K562 (cell line): ENCODE results near the gene PLEKHA5. TPM values are rescaled to one million over a fixed set of nuclear protein-coding genes. Genes with fewer than 3 reads are reported as not detected.
A peak's percentile ranks its signal among the peaks of the same experiment; 100 is the strongest.

ENCODE experiments used
- ATAC-seq: fragments of 200-7000 bp; cut with Tn5 transposase; 3 replicates; pipeline ENCODE4 v1.9.1; 2020; ENCODE audit warnings: moderate library complexity
- BruUV-seq: library from RNA; stranded (reverse); fragments of 400-500 nt; replicated peaks from 2 replicates; lab custom pipeline; 2021; lab: Mats Ljungman, UMichigan
- CTCF ChIA-PET: fragments of 300-600 bp; formaldehyde crosslinking; extraction: SDS; loops from one replicate; lab custom pipeline; 2021; ENCODE audit warnings: low intra/inter-chr PET ratio; lab: Yijun Ruan, JAX
- POLR2A ChIA-PET: fragments of 300-600, 350-650 bp; sonication (Branson Sonifier 250); formaldehyde crosslinking; extraction: SDS; loops from one replicate; lab custom pipeline; 2021; ENCODE audit warnings: antibody characterized with exemption, inconsistent platforms; lab: Yijun Ruan, JAX
- DNase-seq, 4 experiments: peaks; one replicate each; pipeline versions ENCODE4 v3.0.0 to v3.0.0-alpha.2; 2011 to 2018; ENCODE audit warnings: low spot score in 3 of 4, mixed read lengths in 3 of 4; ENCODE audit errors: extremely low read depth in 1 of 4
- FAIRE-seq: peaks from 2 replicates; lab custom pipeline; 2011; peaks lifted over from hg19 to GRCh38; lab: Jason Lieb, UNC
- H2AFZ ChIP-seq: 2 replicates; pipeline ENCODE4 v1.6.0; 2011; ENCODE audit warnings: low read depth, low read length, control low read depth, inconsistent platforms
- H3K27ac ChIP-seq: fragments of 200-600 bp; 3 replicates; pipeline ENCODE4 v1.8.0; 2011; ENCODE audit warnings: low read depth, mild to moderate bottlenecking, control low read depth, inconsistent platforms, low read length, moderate library complexity, mixed read lengths; ENCODE audit errors: extremely low read depth
- H3K27me3 ChIP-seq, 2 experiments: fragments of 300-600 bp in 1 of 2; 2 replicates in 1 of 2; 3 replicates in 1 of 2; pipeline versions ENCODE4 v1.6.0 to v1.8.0; 2011; ENCODE audit warnings: inconsistent platforms in 2 of 2, low read length in 2 of 2, mild to moderate bottlenecking in 1 of 2, mixed read lengths in 1 of 2, moderate library complexity in 1 of 2; ENCODE audit not compliant: control insufficient read depth in 2 of 2, insufficient read depth in 2 of 2
- H3K36me3 ChIP-seq: fragments of 300-600 bp; 3 replicates; pipeline ENCODE4 v1.8.0; 2011; ENCODE audit warnings: mild to moderate bottlenecking, low read length, inconsistent platforms; ENCODE audit not compliant: control insufficient read depth, insufficient read depth
- H3K4me1 ChIP-seq, 2 experiments: fragments of 200-600 bp in 1 of 2; replicated peaks in 1 of 2; 2 replicates in 1 of 2; 3 replicates in 1 of 2; pipeline versions ENCODE4 v1.5.1 to v1.8.0; 2011; ENCODE audit warnings: inconsistent platforms in 2 of 2, low read length in 2 of 2, mild to moderate bottlenecking in 1 of 2, mixed read lengths in 1 of 2, moderate library complexity in 1 of 2; ENCODE audit not compliant: control insufficient read depth in 2 of 2, insufficient read depth in 2 of 2
- H3K4me2 ChIP-seq: 2 replicates; pipeline ENCODE4 v1.6.1; 2011; ENCODE audit warnings: low read length, control low read depth, inconsistent platforms, mixed read lengths; ENCODE audit not compliant: insufficient read depth
- H3K4me3 ChIP-seq: fragments of 200-600 bp; sonication (generic), shearing (Covaris generic); 2 replicates; pipeline ENCODE4 v1.5.1; 2016; ENCODE audit warnings: control low read depth, inconsistent platforms
- H3K79me2 ChIP-seq: fragments of 200-600 bp; 3 replicates; pipeline ENCODE4 v1.8.0; 2011; ENCODE audit warnings: low read length, inconsistent platforms; ENCODE audit not compliant: control insufficient read depth, insufficient read depth
- H3K9ac ChIP-seq, 2 experiments: 2 replicates each; pipeline versions ENCODE4 v1.6.0 to v1.6.1; 2011; ENCODE audit warnings: low read depth in 2 of 2, low read length in 2 of 2, control low read depth in 1 of 2, inconsistent platforms in 1 of 2, mild to moderate bottlenecking in 1 of 2, mixed read lengths in 1 of 2; ENCODE audit not compliant: insufficient read depth in 1 of 2
- H3K9me1 ChIP-seq: one replicate; pipeline ENCODE4 v1.6.0; 2011; ENCODE audit warnings: inconsistent platforms, mild to moderate bottlenecking, low read length, moderate library complexity; ENCODE audit not compliant: control insufficient read depth, insufficient read depth
- H3K9me3 ChIP-seq: replicated peaks from 2 replicates; pipeline ENCODE4 v1.5.1; 2011; ENCODE audit warnings: low read depth, low read length, inconsistent platforms; ENCODE audit not compliant: control insufficient read depth, insufficient read depth
- H4K20me1 ChIP-seq: replicated peaks from 2 replicates; pipeline ENCODE4 v1.6.1; 2011; ENCODE audit warnings: low read length, inconsistent platforms, mixed read lengths; ENCODE audit not compliant: control insufficient read depth, insufficient read depth
- ELK3 ChIP-seq: fragments of 450-650 bp; formaldehyde crosslinking; IDR thresholded peaks from 2 replicates; pipeline ENCODE4 v1.4.0; 2020; ENCODE audit warnings: mild to moderate bottlenecking
- FOXA3 ChIP-seq, 2 experiments: fragments of 450-650 bp in 1 of 2; sonication (generic) in 1 of 2; formaldehyde crosslinking; IDR thresholded peaks in 1 of 2; conservative IDR thresholded peaks in 1 of 2; 2 replicates each; pipeline versions ENCODE4 v1.4.0 to v1.8.0; 2020 to 2022; ENCODE audit warnings: mild to moderate bottlenecking in 2 of 2, missing genetic modification reagents in 1 of 2
- FOXM1 ChIP-seq, 2 experiments: fragments of 450-650 bp in 1 of 2; sonication (generic) in 1 of 2; formaldehyde crosslinking in 1 of 2; IDR thresholded peaks; 2 replicates each; pipeline versions ENCODE4 v1.6.1 to v1.9.0; 2017 to 2022; ENCODE audit warnings: low read depth in 2 of 2, mild to moderate bottlenecking in 2 of 2, missing genetic modification reagents in 1 of 2, moderate library complexity in 1 of 2
- FOXO4 ChIP-seq: fragments of 450-650 bp; formaldehyde crosslinking; IDR thresholded peaks from 2 replicates; pipeline ENCODE4 v1.4.0; 2020; ENCODE audit warnings: mild to moderate bottlenecking, moderate library complexity
- MNT ChIP-seq, 2 experiments: fragments of 450-650 bp; conservative IDR thresholded peaks; 2 replicates each; pipeline ENCODE4 v1.6.1; 2017; ENCODE audit warnings: mild to moderate bottlenecking in 2 of 2, moderate library complexity in 2 of 2
- PRMT5 ChIP-seq: sonication (generic); formaldehyde crosslinking; IDR thresholded peaks from 2 replicates; pipeline ENCODE4 v1.5.0; 2020; ENCODE audit warnings: missing genetic modification reagents
- PRPF4 ChIP-seq: fragments of 200-400 bp; formaldehyde crosslinking; IDR thresholded peaks from one replicate; pipeline ENCODE4 v1.6.1; 2017; ENCODE audit warnings: low read length, low read depth, mild to moderate bottlenecking; ENCODE audit not compliant: insufficient read depth, poor library complexity, severe bottlenecking
- TGIF2 ChIP-seq: sonication (generic); formaldehyde crosslinking; IDR thresholded peaks from 2 replicates; pipeline ENCODE4 v1.8.1; 2022; ENCODE audit warnings: mild to moderate bottlenecking, missing genetic modification reagents, moderate library complexity
- ZBTB8A ChIP-seq: fragments of 450-650 bp; IDR thresholded peaks from 2 replicates; pipeline ENCODE4 v1.6.1; 2018; ENCODE audit warnings: mild to moderate bottlenecking, moderate library complexity; ENCODE audit not compliant: partially characterized antibody
- WGBS: fragments of 100-300 bp; shearing (Covaris generic); methylation state at CpG from one replicate; pipeline ENCODE4 v1.1.6; 2016; ENCODE audit warnings: low coverage, mixed read lengths; ENCODE audit not compliant: insufficient coverage; ENCODE audit errors: missing lambda C conversion rate; 5-methylcytosine and 5-hydroxymethylcytosine counted together
- in situ Hi-C: fragments of 300-500 bp; cut with MboI; formaldehyde crosslinking; loops from 4 replicates; pipeline ENCODE4 v1.15.0; 2018; ENCODE audit warnings: inconsistent platforms, mixed read lengths
- intact Hi-C: fragments of 100-400 bp; cut with micrococcal nuclease; formaldehyde crosslinking; loops from 2 replicates; pipeline ENCODE4 v1.14.2; 2022
- polyA plus RNA-seq, 8 experiments: library from polyadenylated mRNA; depleted of rRNA in 4 of 8; stranded (reverse) in 5 of 8; unstranded in 3 of 8; fragments of >200 nt; fragmentation: Nextera tagmentation in 2 of 8; fragmentation: Illumina TruSeq in 1 of 8; extraction: Ambion mirVana in 2 of 8; extraction: Trizol in 1 of 8; gene quantifications; 2 replicates each; pipeline versions ENCODE4 v1.2.1 to v1.2.3, GENCODE V29; 2011 to 2014; ENCODE audit warnings: inconsistent platforms in 1 of 8, missing spikeins in 1 of 8
- total RNA-seq, 7 experiments: library from RNA; depleted of rRNA in 6 of 7; stranded (reverse); fragments of >200 nt in 6 of 7; fragmentation: Illumina TruSeq in 2 of 7; extraction: Trizol in 2 of 7; gene quantifications; 2 replicates each; pipeline versions ENCODE4 v1.2.1 to v1.2.3, GENCODE V29; 2011 to 2021; ENCODE audit warnings: low replicate concordance in 1 of 7

Gene PLEKHA5
- total and polyA plus RNA-seq, 9 of the 15 experiments (the other 6 are each of a cell fraction or from before 2014, with no cell fraction given), result 7.2 to 26.2 (median 17.4) TPM

GRCh38 chr12:19131025-19131444 is 1.5 kb downstream of the PLEKHA5 start:
- under 1% methylated on average over 6 of the region's 7 CpGs for WGBS
- H3K4me1 ChIP-seq, result peaks cover 0 to 8% of the 10 kb centered on the region in 2 experiments
- H3K4me3 ChIP-seq, result peak overlapping the region; percentile 86
- H3K27ac ChIP-seq, result peak overlapping the region; percentile 79
- ATAC-seq (peak; percentile 73), DNase-seq (peak in 2 of 4 experiments; percentile 28 to 48), FAIRE-seq (peak; percentile 72)
- H3K9me3 ChIP-seq, result 0 out of 2 replicates have a peak, but pooled peaks cover 3% of the 10 kb centered on the region
- H2AFZ ChIP-seq, result peak overlapping the region; percentile 85
- peaks cover 57% of the 10 kb centered on the region for H3K79me2 ChIP-seq
- intact Hi-C loops, result no loop called here
- ChIA-PET POLR2A (interaction anchor here (0.9 to 1.2 kb wide), 2 partner anchors 8 to 14 kb away, joined by 3 to 5 read pairs; no protein-coding TSS in a partner anchor), CTCF (no interaction called here)
- no TSS peak for BruUV-seq
- H3K9me1 ChIP-seq, result no peaks in the 10 kb centered on the region
- peak overlapping the region; percentile 75 to 96 for H3K9ac ChIP-seq
- peak overlapping the region; percentile 80 for H3K4me2 ChIP-seq
- no peaks in the 10 kb centered on the region; the same call in 1 of the 2 replicates for H4K20me1 ChIP-seq
- peaks cover 16% of the 10 kb centered on the region for H3K36me3 ChIP-seq
- in situ Hi-C loops, result no loop called here
- H3K27me3 ChIP-seq, result no peaks in the 10 kb centered on the region
- no peak for TF ChIP-seq ELK3 (CRISPR knock-in tag)
- peak; percentile 34 to 65; a peak in 1 of 4 replicates for TF ChIP-seq FOXA3 (CRISPR knock-in tag; conservative IDR thresholded peaks at IDR 0.05 in 1 of 2, IDR thresholded peaks at IDR 0.05 in 1 of 2)
- TF ChIP-seq ZBTB8A, result no peak
- peak in 1 of 2 experiments; percentile 50; a peak in 1 of 4 replicates for TF ChIP-seq MNT (conservative IDR thresholded peaks at IDR 0.05)
- peak; percentile 76 for TF ChIP-seq FOXM1 (IDR thresholded peaks at IDR 0.05; ENCODE audit: low read depth)
- TF ChIP-seq FOXM1 (CRISPR knock-in tag; IDR thresholded peaks at IDR 0.05; ENCODE audit: low read depth), result no peak
- no peak for TF ChIP-seq TGIF2 (CRISPR knock-in tag)
- no peak for TF ChIP-seq FOXO4
- no peak for TF ChIP-seq PRMT5 (CRISPR knock-in tag)
- TF ChIP-seq PRPF4, result no peak
